Activated CD4-positive, alpha-beta memory T cell treated with anti-CD3 and anti-CD28 coated beads for 36 hours (primary cell): ENCODE data around the gene SUSD4. TPM values are rescaled to one million over a fixed set of nuclear protein-coding genes. Genes with fewer than 3 reads are reported as not detected.

Source experiments
- CTCF ChIA-PET: fragments of 350-600 bp; sonication (Branson Sonifier 250); formaldehyde crosslinking; loops from one replicate; lab custom pipeline; 2021; ENCODE audit warnings: antibody characterized with exemption, inconsistent platforms; lab: Charles Lee
- POLR2A ChIA-PET: fragments of 350-600 bp; sonication (Branson Sonifier 250); formaldehyde crosslinking; loops from one replicate; lab custom pipeline; 2021; ENCODE audit warnings: antibody characterized with exemption; lab: Charles Lee
- DNase-seq: peaks from one replicate; pipeline ENCODE4 v3.0.0-alpha.2; 2020
- H3K27ac Mint-ChIP-seq: one replicate; pipeline ENCODE4 v1.8.0; 2021; ENCODE audit warnings: mixed read lengths
- H3K27me3 Mint-ChIP-seq: one replicate; pipeline ENCODE4 v1.8.0; 2021; ENCODE audit warnings: mixed read lengths
- H3K36me3 Mint-ChIP-seq: one replicate; pipeline ENCODE4 v1.8.0; 2021; ENCODE audit warnings: mixed read lengths
- H3K4me1 Mint-ChIP-seq: one replicate; pipeline ENCODE4 v1.8.0; 2021; ENCODE audit warnings: low read depth, mixed read lengths
- H3K4me3 Mint-ChIP-seq: one replicate; pipeline ENCODE4 v1.8.0; 2021; ENCODE audit warnings: mild to moderate bottlenecking, mixed read lengths
- H3K9me3 Mint-ChIP-seq: one replicate; pipeline ENCODE4 v1.8.0; 2021; ENCODE audit warnings: mixed read lengths
- intact Hi-C: fragments of 100-400 bp; cut with micrococcal nuclease; formaldehyde crosslinking; loops from one replicate; pipeline ENCODE4 v1.15.1; 2023
- total RNA-seq, 2 experiments: library from RNA; stranded (reverse); gene quantifications; one replicate each; pipeline ENCODE4 v1.2.3, GENCODE V29; 2021

SUSD4 gene
- total RNA-seq, 2 experiments from 2014 or later: 0.82 to 0.83 TPM

DNA sequence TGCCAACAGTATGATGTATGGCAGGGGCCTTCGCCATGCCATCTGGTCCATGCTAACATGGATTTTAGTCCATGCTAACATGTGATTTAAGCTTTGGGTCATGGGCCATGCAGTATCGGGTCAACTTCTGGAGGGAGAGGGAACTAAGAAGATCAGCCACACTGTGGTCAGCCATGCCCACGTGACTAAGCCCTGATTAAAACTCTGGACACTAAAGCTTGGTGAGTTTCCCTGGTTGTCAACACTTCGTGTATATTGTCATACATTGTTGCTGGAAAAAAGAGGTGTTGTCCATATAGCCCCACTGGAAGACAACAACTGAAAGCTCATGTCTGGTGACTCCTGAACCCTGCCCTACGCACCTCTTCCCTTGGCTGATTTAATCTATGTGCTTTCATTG lies 90.5 kb downstream of the SUSD4 start:
- intact Hi-C loops: no loop called here

DNA sequence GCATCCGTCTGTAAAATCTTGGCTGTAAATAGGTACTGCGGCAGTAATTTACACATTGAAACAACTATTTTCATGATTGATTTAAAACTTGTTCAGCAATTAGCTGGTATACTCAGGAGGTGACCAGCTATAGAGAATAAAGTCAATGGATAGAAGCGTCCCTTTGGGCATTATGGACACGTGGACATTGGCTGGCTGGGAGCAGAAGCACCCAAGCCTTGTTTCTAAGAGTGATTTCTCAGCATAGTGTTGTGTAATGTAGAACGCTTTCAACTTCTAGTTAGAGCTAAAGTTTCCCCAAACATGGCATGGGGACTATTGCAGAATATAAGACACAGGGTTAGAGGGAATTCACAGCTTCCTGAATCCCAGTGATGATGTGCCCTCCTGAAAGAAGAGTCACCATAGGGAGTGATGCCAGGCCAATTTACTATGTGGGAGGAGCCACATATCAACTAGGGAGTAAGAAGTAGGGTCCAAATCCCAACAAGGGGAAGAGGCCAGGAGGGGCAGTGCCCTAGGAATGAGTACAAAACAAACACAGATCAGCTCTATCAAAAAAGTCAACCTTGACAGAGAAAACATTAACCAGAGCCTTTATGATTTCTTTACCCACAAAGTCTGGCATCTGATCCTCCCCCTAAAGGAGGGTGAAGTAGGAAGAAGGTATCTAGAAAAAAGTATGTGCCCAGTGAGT lies 92.7 kb downstream of the SUSD4 start:
- H3K4me3 Mint-ChIP-seq: no peak overlapping the region

More for the DNA sequence above, 90.5 kb downstream of the SUSD4 start:
- Mint-ChIP-seq H3K9me3 (no peaks in the 10 kb centered on the region), H3K4me3 (no peak overlapping the region), H3K27ac (no peak overlapping the region), H3K36me3 (no peaks in the 10 kb centered on the region), H3K4me1 (peaks cover 2% of the 10 kb centered on the region), H3K27me3 (no peaks in the 10 kb centered on the region)
- DNase-seq: no peak
- POLR2A ChIA-PET: no interaction called here
- CTCF ChIA-PET: no interaction called here

DNA sequence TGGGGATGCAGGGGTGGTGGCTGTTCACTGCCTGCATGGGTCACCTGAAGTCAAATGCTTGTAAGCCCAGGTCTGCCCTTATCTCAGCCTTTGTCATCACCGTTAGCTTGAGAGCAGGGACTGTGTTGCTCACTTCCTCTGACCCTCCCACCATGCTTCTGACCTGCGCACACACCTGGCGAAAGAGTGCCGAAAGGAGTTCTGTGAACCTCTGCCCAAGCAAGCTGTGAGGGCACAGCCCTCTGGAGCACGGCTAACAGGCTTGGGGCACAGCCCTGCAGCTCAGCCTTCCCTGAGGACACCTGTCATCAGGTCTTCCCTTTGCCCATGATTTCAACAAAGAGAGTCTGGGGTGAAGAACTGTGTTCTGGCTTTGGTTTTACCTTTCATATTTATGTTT lies 93.8 kb downstream of the SUSD4 start:
- no peaks in the 10 kb centered on the region for H3K4me1 Mint-ChIP-seq
- H3K36me3 Mint-ChIP-seq: no peaks in the 10 kb centered on the region
- POLR2A ChIA-PET: no interaction called here
- DNase-seq: no peak
- intact Hi-C loops: no loop called here
- no peak overlapping the region for H3K27ac Mint-ChIP-seq
- H3K27me3 Mint-ChIP-seq: no peaks in the 10 kb centered on the region
- CTCF ChIA-PET: no interaction called here
- H3K9me3 Mint-ChIP-seq: no peaks in the 10 kb centered on the region
- no peak overlapping the region for H3K4me3 Mint-ChIP-seq

More for the DNA sequence above, 92.7 kb downstream of the SUSD4 start:
- intact Hi-C loops: no loop called here
- ChIA-PET CTCF (no interaction called here), POLR2A (no interaction called here)
- no peaks in the 10 kb centered on the region for H3K9me3 Mint-ChIP-seq
- no peak for DNase-seq
- no peaks in the 10 kb centered on the region for H3K27me3 Mint-ChIP-seq
- no peaks in the 10 kb centered on the region for H3K36me3 Mint-ChIP-seq
- no peak overlapping the region for H3K27ac Mint-ChIP-seq
- H3K4me1 Mint-ChIP-seq: peaks cover 2% of the 10 kb centered on the region

DNA sequence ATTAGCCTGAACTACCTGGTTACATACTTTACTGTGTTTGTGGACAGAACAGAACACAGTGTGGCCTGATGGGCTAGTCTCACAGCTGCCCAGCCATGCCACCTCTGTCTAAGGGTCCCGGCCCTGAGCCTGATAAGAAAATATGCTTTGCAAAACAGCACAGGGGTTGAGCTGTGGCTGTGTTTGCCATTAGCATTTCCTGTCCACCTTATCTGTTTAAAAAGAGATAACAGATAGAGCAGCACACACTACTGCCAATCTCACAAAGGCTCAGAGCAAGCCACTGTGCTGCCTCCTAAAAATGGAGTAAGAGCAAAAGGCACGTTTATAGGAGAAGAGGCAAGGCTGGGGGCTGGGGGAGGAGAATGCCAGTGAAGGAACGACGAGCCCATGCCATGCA lies 95.0 kb downstream of the SUSD4 start:
- no peak for DNase-seq
- no peaks in the 10 kb centered on the region for H3K36me3 Mint-ChIP-seq
- ChIA-PET CTCF (no interaction called here), POLR2A (no interaction called here)
- no peaks in the 10 kb centered on the region for H3K4me1 Mint-ChIP-seq
- H3K27me3 Mint-ChIP-seq: no peaks in the 10 kb centered on the region
- no peak overlapping the region for H3K27ac Mint-ChIP-seq
- intact Hi-C loops: no loop called here
- no peak overlapping the region for H3K4me3 Mint-ChIP-seq
- H3K9me3 Mint-ChIP-seq: no peaks in the 10 kb centered on the region

DNA sequence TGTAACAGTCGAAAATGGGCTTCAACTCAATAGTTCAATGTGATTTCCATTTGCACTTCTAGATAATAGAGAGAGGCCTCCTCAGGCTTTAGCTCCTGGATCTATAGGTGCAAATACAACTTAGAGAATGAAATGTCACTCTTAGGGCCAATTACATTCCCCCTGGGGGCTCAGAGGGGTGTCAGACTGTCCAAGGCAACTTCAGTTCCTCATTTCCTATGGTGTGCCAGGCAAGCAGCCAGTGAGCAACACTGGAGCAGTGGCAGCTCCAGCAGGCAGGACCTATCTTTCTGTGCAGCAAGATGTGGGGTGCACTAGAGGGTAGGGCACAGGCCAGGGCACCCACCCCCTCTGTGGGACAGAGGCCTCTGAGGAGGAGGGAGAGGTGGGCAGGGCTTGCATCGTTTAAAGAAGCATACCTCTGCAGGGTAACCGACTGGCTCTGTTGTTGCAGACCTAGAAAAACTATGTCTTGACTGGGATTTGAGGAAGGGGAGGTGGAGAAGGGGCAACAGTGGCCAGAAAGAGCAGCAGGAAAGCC lies 97.3 kb downstream of the SUSD4 start:
- H3K27me3 Mint-ChIP-seq: no peaks in the 10 kb centered on the region
- DNase-seq: no peak
- POLR2A ChIA-PET: no interaction called here
- CTCF ChIA-PET: no interaction called here
- H3K4me1 Mint-ChIP-seq: no peaks in the 10 kb centered on the region
- no peak overlapping the region for H3K27ac Mint-ChIP-seq
- intact Hi-C loops: no loop called here
- no peak overlapping the region for H3K4me3 Mint-ChIP-seq
- no peaks in the 10 kb centered on the region for H3K9me3 Mint-ChIP-seq
- no peaks in the 10 kb centered on the region for H3K36me3 Mint-ChIP-seq

DNA sequence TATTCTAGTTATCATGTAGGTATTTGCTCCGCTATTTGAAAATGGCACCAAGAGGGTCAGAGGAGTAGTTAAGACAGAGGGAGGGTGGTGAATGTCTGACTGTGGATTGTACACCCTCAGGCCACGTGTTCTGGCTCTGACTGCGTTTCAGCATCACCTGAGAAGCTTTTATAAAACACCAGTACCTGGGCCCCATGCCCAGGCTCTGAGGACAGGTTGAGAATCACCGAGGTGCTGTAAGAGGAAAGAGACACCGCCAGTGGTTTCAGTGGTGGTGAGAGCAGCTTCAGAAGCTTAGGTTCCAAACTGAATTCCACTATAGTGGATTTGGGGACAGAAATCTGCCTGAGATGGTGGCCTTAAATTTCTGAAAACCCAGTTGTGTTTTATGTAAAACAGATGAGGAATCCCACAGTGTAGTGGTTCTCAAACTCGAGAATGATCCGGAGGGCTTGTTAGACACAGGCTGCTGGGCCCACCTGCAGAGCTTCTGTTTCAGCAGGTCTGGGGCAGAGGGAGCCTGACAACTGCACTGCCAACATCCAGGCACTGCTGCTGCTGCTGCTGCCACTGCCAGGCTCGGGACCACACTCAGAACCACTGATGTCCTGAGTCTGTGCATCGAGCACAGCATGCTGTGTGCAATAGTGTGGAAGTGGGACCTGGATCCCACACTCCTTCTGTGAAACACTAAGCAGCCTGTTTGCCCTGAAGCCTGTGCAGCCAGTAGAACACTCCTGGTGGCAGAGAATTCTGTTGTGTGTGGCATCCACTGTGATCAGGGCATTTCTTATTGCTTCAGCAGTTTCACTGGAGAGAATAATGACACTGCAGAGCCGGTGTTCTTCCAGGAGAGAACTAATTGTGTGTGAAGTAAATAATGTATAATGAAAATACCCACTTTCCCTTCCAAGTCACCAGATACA lies 98.7 kb downstream of the SUSD4 start:
- Mint-ChIP-seq H3K27ac (no peak overlapping the region), H3K36me3 (no peaks in the 10 kb centered on the region), H3K4me1 (no peaks in the 10 kb centered on the region), H3K4me3 (no peak overlapping the region), H3K9me3 (no peaks in the 10 kb centered on the region), H3K27me3 (no peaks in the 10 kb centered on the region)
- DNase-seq: no peak
- ChIA-PET POLR2A (no interaction called here), CTCF (no interaction called here)
- intact Hi-C loops: no loop called here

DNA sequence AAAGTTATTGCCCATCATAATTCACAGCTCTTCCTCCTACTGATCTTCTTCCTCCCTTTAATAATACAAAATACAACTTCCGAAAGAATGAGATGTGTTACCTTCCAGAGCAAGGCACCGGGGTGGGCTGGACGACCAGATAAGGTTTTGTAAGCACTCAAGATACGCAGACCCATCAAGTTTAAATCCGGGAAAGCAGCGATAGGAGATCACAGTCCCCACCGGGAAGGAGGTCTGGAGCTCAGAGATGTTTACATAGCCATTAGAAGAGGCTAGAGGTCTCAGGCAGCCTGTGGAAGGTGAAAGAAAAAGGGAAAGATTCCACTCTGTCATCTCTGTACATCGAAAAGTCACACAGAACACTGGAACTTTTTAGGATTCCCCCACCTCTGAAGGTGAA lies 99.4 kb downstream of the SUSD4 start:
- no peaks in the 10 kb centered on the region for H3K36me3 Mint-ChIP-seq
- H3K27me3 Mint-ChIP-seq: no peaks in the 10 kb centered on the region
- ChIA-PET CTCF (no interaction called here), POLR2A (no interaction called here)
- H3K4me3 Mint-ChIP-seq: no peak overlapping the region
- no peak overlapping the region for H3K27ac Mint-ChIP-seq
- intact Hi-C loops: no loop called here
- H3K9me3 Mint-ChIP-seq: no peaks in the 10 kb centered on the region
- H3K4me1 Mint-ChIP-seq: no peaks in the 10 kb centered on the region
- DNase-seq: no peak

DNA sequence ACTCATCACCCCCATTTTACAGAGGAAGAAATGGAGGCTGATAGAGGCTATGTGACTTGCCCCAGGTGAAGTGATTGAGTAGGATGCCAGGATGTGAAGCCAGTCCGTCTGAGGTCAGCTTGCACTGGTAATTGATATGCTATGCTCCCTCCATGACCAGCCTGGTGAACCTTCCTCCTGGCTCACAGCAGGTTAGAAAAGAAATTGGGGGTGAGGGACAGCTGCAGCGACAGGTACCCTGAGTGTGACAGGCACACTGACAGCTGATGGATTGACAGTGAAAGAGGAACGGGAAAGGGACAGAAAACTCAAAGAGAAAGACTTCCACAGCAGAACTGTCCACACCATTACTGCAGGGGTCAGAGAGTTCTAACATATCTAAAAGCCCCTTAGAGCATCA lies 102.1 kb downstream of the SUSD4 start:
- intact Hi-C loops: no loop called here
- Mint-ChIP-seq H3K27me3 (no peaks in the 10 kb centered on the region), H3K9me3 (no peaks in the 10 kb centered on the region), H3K36me3 (no peaks in the 10 kb centered on the region), H3K27ac (no peak overlapping the region), H3K4me1 (no peaks in the 10 kb centered on the region), H3K4me3 (no peak overlapping the region)
- ChIA-PET POLR2A (no interaction called here), CTCF (no interaction called here)
- no peak for DNase-seq

DNA sequence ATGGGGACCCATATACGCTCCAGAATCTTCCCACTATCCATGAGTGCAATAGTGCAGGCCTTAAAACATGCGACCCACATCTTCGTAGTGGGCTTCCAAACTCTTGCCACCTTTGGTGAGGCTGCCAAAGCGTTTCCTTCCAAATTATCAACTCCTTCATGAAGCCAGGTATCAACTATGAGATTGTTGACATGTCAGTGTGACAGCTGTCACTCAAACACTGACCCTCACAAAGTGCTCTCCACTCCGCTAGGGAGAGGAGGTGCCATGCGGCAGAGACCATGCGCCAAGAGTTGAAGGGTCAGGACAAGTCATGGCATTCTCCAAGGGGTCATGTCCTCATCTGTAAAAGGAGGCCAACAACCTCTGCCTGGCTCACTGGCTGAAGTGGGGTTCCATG lies 103.3 kb downstream of the SUSD4 start:
- intact Hi-C loops: no loop called here
- Mint-ChIP-seq H3K9me3 (no peaks in the 10 kb centered on the region), H3K4me3 (no peak overlapping the region), H3K27me3 (no peaks in the 10 kb centered on the region), H3K4me1 (no peaks in the 10 kb centered on the region), H3K27ac (no peak overlapping the region), H3K36me3 (no peaks in the 10 kb centered on the region)
- ChIA-PET POLR2A (no interaction called here), CTCF (interaction anchor here (0.9 kb wide), 1 partner anchor 137 kb away, joined by 3 read pairs; no protein-coding TSS in a partner anchor)
- no peak for DNase-seq

DNA sequence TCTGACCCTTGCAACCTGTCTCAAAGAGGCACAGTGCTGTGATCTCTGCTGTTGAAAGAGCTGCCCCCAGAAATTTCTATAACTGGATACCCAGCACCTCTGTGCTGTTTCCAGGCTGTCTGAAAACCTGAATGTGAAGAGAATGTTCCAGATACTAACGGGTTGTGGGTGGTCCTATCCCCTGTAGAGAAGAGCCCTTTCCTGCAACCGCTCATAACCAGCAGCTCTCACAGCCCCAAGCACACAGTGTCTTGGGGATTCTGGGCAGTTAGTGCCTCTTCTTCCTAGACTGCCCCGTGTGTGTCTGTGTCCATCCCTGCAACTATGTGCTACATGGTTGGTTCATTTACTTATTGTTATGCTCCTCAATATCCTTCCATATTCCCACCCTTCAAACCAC lies 104.5 kb downstream of the SUSD4 start:
- Mint-ChIP-seq H3K9me3 (no peaks in the 10 kb centered on the region), H3K4me1 (no peaks in the 10 kb centered on the region), H3K27me3 (no peaks in the 10 kb centered on the region), H3K27ac (no peak overlapping the region), H3K4me3 (no peak overlapping the region), H3K36me3 (no peaks in the 10 kb centered on the region)
- intact Hi-C loops: no loop called here
- ChIA-PET POLR2A (no interaction called here), CTCF (interaction anchor here (0.5 kb wide), 1 partner anchor 790 kb away, joined by 3 read pairs; no protein-coding TSS in a partner anchor)
- DNase-seq: no peak

DNA sequence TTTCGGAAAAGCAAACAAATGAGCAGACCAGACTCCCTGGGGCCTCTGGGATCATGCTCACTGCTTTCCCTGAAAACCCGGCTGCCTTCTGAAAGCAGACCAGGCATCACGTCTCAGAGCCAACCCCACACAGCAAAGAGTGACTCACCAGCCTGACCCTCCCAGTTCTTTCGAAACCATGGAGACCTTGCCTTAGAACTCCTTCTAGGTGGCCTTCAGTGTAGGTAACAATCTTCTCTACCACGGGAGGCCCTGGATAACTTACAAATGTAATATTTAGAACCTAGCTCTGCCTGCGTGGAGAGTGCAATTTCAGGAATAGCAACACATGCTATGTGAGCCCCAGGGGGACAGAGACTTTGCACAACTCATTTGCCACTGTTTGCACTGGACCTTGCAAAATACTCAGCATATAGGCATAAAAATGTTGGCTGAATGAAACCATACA lies 105.2 kb downstream of the SUSD4 start:
- Mint-ChIP-seq H3K36me3 (no peaks in the 10 kb centered on the region), H3K9me3 (no peaks in the 10 kb centered on the region), H3K4me3 (no peak overlapping the region), H3K27ac (no peak overlapping the region), H3K27me3 (no peaks in the 10 kb centered on the region), H3K4me1 (no peaks in the 10 kb centered on the region)
- POLR2A ChIA-PET: no interaction called here
- DNase-seq: no peak
- CTCF ChIA-PET: no interaction called here
- intact Hi-C loops: no loop called here

DNA sequence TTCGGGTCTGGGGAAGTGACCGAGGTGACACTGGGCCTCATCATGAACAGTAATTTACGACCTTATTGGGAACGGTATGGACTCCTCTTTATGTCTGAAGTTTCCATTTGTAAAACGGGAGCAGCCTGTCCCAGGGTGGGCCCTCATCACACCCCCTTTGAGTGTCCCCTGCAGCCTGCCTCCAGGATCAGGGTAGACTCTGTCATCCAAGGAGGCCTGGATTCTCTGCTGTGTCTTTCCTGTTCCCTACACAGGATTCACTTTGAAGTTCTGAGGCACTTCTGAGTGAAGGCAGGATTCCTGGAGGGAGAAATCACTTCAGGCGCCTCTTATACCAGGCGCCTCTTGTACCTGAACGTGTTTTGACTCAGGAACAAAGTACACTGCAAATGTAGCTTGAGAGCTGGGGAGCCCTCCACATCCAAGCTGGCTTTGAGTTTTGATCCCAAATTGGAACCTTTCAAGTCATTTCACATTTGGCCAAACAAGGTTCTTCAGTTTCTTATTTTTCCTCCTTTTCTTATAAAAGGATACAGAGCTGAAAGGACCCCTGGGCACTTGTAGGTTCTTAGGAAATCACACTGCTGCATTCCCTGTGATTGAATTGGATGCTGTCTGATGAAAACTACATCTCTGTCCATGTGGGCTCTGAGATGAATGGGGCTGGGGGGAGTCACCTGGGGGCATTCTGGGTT lies 106.0 kb downstream of the SUSD4 start:
- POLR2A ChIA-PET: no interaction called here
- H3K9me3 Mint-ChIP-seq: no peaks in the 10 kb centered on the region
- no peaks in the 10 kb centered on the region for H3K27me3 Mint-ChIP-seq
- no peak overlapping the region for H3K4me3 Mint-ChIP-seq
- CTCF ChIA-PET: no interaction called here
- no peaks in the 10 kb centered on the region for H3K4me1 Mint-ChIP-seq
- DNase-seq: no peak
- no peaks in the 10 kb centered on the region for H3K36me3 Mint-ChIP-seq
- intact Hi-C loops: no loop called here
- H3K27ac Mint-ChIP-seq: no peak overlapping the region
